Prostate gland (tissue), 2 donors: ENCODE results near the gene UBE2E2. TPM values are rescaled to one million over a fixed set of nuclear protein-coding genes. Genes with fewer than 3 reads are reported as not detected.

ENCODE experiments used
- DNase-seq: peaks from one replicate; pipeline ENCODE4 v3.0.0-alpha.2; 2019; ENCODE audit warnings: low spot score
- H3K27ac ChIP-seq, 2 donors: fragments of 200-600 bp; sonication (generic); 2 replicates each; pipeline ENCODE4 v1.5.1; 2017 to 2019
- H3K27me3 ChIP-seq: fragments of 200-600 bp; sonication (generic); replicated peaks from 2 replicates; pipeline ENCODE4 v1.5.1; 2019; ENCODE audit not compliant: insufficient read depth
- H3K36me3 ChIP-seq, 2 donors: fragments of 200-600 bp; sonication (generic); 1 replicate in 1 of 2; 2 replicates in 1 of 2; pipeline versions ENCODE4 v1.5.1 to v1.8.1; 2017 to 2019
- H3K4me1 ChIP-seq: fragments of 200-600 bp; sonication (generic); replicated peaks from 2 replicates; pipeline ENCODE4 v1.5.1; 2019
- H3K4me3 ChIP-seq, 2 donors: fragments of 200-600 bp; sonication (generic); 2 replicates each; pipeline ENCODE4 v1.5.1; 2017 to 2019
- H3K9me3 ChIP-seq: fragments of 200-600 bp; sonication (generic); 2 replicates; pipeline ENCODE4 v1.5.1; 2017
- CTCF ChIP-seq, 4 experiments: fragments of 200-600 bp in 2 of 4; fragments of 450-650 bp in 2 of 4; sonication (generic) in 2 of 4; IDR thresholded peaks; 1 replicate in 3 of 4; 2 replicates in 1 of 4; pipeline ENCODE4 v1.5.1; 2016 to 2019; ENCODE audit warnings: antibody characterized with exemption in 4 of 4, mild to moderate bottlenecking in 2 of 4, moderate library complexity in 2 of 4
- POLR2A ChIP-seq: fragments of 450-650 bp; IDR thresholded peaks from one replicate; pipeline ENCODE4 v1.6.1; 2016; ENCODE audit warnings: antibody characterized with exemption, mild to moderate bottlenecking
- POLR2AphosphoS5 ChIP-seq: sonication (generic); formaldehyde crosslinking; IDR thresholded peaks from one replicate; pipeline ENCODE4 v1.6.1; 2017; ENCODE audit warnings: antibody characterized with exemption
- WGBS: methylation state at CpG from one replicate; pipeline ENCODE4 v1.1.5; 2018; 5-methylcytosine and 5-hydroxymethylcytosine counted together
- intact Hi-C: fragments of 100-400 bp; cut with DNase I; formaldehyde crosslinking; loops from one replicate; pipeline ENCODE4 v1.14.2; 2022
- total RNA-seq, 2 donors: library from RNA; depleted of rRNA; stranded (reverse); fragments of >200 nt; gene quantifications; one replicate each; pipeline ENCODE4 v1.1.0, GENCODE V29; 2016

The UBE2E2 gene
- total RNA-seq, 2 donors from 2014 or later: 25.9 to 48.7 TPM

GRCh38 chr3:23209103-23209502 lies 6.0 kb downstream of the UBE2E2 start:
- no peaks in the 10 kb centered on the region for H3K27me3 ChIP-seq
- WGBS: 0% methylated on average over 1 of the region's 1 CpG
- intact Hi-C loops: loop anchor here (10.0 kb wide), 1 partner anchor 596 kb away; the partner anchor contains the start of gene UBE2E1
- no peak overlapping the region for H3K27ac ChIP-seq
- TF ChIP-seq POLR2A (no peak), CTCF (IDR thresholded peaks at IDR 0.05) (no peak)
- no peaks in the 10 kb centered on the region for H3K9me3 ChIP-seq
- no peaks in the 10 kb centered on the region for H3K36me3 ChIP-seq
- H3K4me3 ChIP-seq: no peak overlapping the region
- no peak for DNase-seq
- H3K4me1 ChIP-seq: no peaks in the 10 kb centered on the region

DNA sequence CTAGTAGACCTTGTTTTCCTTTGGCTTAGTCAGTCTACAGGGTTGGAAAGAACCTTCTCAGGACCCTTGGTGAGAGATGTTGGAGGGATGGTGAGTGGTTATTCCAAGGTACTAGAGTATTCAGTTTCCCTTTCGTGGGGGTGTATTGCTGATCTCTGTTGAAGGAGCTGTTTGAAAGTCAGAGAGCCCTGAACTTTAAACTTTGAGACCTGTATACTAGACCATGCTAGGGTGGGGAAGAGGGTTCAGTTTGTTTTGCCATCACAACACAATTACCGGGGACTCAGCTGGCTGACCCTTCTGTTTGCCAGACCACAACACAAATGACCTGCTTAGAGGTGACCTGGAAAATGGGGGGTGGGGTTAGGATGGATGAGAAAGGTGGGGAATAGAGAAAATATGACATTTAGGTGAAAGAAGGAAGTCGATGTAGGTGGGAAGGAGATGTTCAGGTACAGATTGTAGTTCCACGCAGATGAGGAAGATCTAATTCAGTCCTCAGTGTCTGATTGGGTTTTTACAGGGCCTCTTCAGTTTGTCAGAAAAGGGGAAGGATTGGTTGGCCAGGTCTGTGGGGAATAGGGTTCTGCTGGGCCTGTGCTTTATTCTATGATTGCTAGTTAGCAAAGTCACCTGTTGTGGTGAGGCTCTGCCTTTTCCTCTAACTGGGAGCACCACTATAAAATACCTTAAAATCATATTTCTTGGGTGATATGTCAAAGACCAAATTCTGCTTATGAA lies 6.8 kb downstream of the UBE2E2 start:
- intact Hi-C loops: loop anchor here (10.0 kb wide), 1 partner anchor 595 kb away; the partner anchor contains the start of gene UBE2E1
- no peaks in the 10 kb centered on the region for H3K36me3 ChIP-seq
- H3K9me3 ChIP-seq: no peaks in the 10 kb centered on the region
- no peaks in the 10 kb centered on the region for H3K27me3 ChIP-seq
- no peaks in the 10 kb centered on the region for H3K4me1 ChIP-seq
- no peak for DNase-seq
- 69% methylated on average over 4 of the region's 4 CpGs for WGBS
- no peak overlapping the region for H3K4me3 ChIP-seq
- no peak overlapping the region for H3K27ac ChIP-seq
- TF ChIP-seq CTCF (IDR thresholded peaks at IDR 0.05) (no peak), POLR2AphosphoS5 (no peak), POLR2A (no peak)

GRCh38 chr3:23213813-23214212 lies 10.7 kb downstream of the UBE2E2 start:
- intact Hi-C loops: no loop called here
- H3K4me1 ChIP-seq: no peaks in the 10 kb centered on the region
- 38% methylated on average over 2 of the region's 2 CpGs for WGBS
- no peak overlapping the region for H3K27ac ChIP-seq
- TF ChIP-seq POLR2AphosphoS5 (no peak), CTCF (IDR thresholded peaks at IDR 0.05) (no peak), POLR2A (no peak)
- no peaks in the 10 kb centered on the region for H3K36me3 ChIP-seq
- no peak for DNase-seq
- H3K4me3 ChIP-seq: no peak overlapping the region
- H3K9me3 ChIP-seq: no peaks in the 10 kb centered on the region
- H3K27me3 ChIP-seq: no peaks in the 10 kb centered on the region

DNA sequence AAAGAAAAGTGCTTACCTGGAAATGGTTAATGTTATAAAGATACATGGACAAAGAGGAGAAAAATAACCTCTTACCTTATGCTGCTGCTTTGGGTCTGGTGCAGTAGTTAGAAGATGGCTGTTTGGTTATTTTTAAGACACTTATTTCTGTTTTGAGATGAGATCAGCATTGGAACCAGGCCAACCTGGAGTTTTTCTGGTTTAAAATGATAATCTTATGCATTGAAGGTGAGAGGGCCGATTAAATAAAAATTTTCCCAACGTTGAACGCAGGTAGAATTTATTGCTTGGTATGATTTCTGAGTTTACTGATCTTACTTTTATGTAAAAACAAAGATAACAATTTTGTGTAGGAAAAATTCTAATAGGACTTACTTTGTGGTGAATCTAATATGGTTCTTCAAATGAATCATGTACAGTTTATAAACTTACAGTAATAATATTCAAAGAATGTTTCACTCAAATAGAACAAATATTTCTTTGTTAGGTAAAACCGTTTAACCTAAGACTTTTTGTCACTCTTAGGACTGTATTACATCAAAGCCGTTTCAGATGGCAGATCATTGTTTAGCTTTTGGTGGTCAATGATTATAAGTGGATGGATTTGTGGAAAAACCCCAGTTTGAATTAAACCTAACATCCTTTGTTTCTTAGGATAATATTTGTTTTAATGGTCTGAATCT lies 14.9 kb downstream of the UBE2E2 start:
- Histone ChIP-seq H3K4me1 (no peaks in the 10 kb centered on the region), H3K36me3 (no peaks in the 10 kb centered on the region), H3K4me3 (no peak overlapping the region), H3K9me3 (no peaks in the 10 kb centered on the region), H3K27me3 (no peaks in the 10 kb centered on the region), H3K27ac (no peak overlapping the region)
- WGBS: 74% methylated on average over 5 of the region's 5 CpGs
- TF ChIP-seq POLR2AphosphoS5 (no peak), POLR2A (no peak), CTCF (IDR thresholded peaks at IDR 0.05) (no peak)
- DNase-seq: no peak
- intact Hi-C loops: no loop called here

GRCh38 chr3:23219117-23219516 lies 16.0 kb downstream of the UBE2E2 start:
- TF ChIP-seq POLR2A (no peak), CTCF (IDR thresholded peaks at IDR 0.05) (no peak), POLR2AphosphoS5 (no peak)
- intact Hi-C loops: no loop called here
- Histone ChIP-seq H3K36me3 (no peaks in the 10 kb centered on the region), H3K4me1 (no peaks in the 10 kb centered on the region), H3K27ac (no peak overlapping the region), H3K27me3 (no peaks in the 10 kb centered on the region), H3K4me3 (no peak overlapping the region), H3K9me3 (no peaks in the 10 kb centered on the region)
- DNase-seq: no peak
- 27% methylated on average over 2 of the region's 2 CpGs for WGBS
